HL-60 (cell line): ENCODE results near the gene CCDC57.

Experiments used
- DNase-seq, 2 experiments: peaks; one replicate each; pipeline ENCODE4 v3.0.0-alpha.2; 2010 to 2020; ENCODE audit warnings: low read depth in 1 of 2, low spot score in 1 of 2
- H3K27ac ChIP-seq: fragments of 250-450 bp; sonication (Bioruptor Pico); replicated peaks from 2 replicates; pipeline ENCODE4 v1.5.1; 2020; ENCODE audit warnings: mild to moderate bottlenecking, moderate library complexity
- H3K27me3 ChIP-seq: fragments of 250-450 bp; sonication (Bioruptor Pico); 2 replicates; pipeline ENCODE4 v1.5.1; 2021; ENCODE audit warnings: mild to moderate bottlenecking, moderate library complexity; ENCODE audit not compliant: insufficient read depth, poor library complexity, severe bottlenecking
- H3K4me3 ChIP-seq: replicated peaks from 2 replicates; pipeline ENCODE4 v1.5.1; 2011; ENCODE audit warnings: mild to moderate bottlenecking, control low read depth, low read length; ENCODE audit not compliant: insufficient read depth
- CTCF ChIP-seq: IDR thresholded peaks from one replicate; pipeline ENCODE4 v1.5.1; 2011; ENCODE audit warnings: low read length, control low read depth, inconsistent platforms; ENCODE audit not compliant: insufficient read depth
- GABPA ChIP-seq: IDR thresholded peaks from 2 replicates; pipeline ENCODE4 v1.6.1; 2012; ENCODE audit warnings: low read depth
- POLR2AphosphoS5 ChIP-seq: IDR thresholded peaks from 2 replicates; pipeline ENCODE4 v1.6.1; 2012; ENCODE audit warnings: low read depth
- SPI1 ChIP-seq: IDR thresholded peaks from 2 replicates; pipeline ENCODE4 v1.6.1; 2012; ENCODE audit warnings: low read depth, mild to moderate bottlenecking, borderline replicate concordance
- TF ChIP-seq, protein P1 (sequence below): IDR thresholded peaks from 2 replicates; pipeline ENCODE4 v1.6.1; 2012; ENCODE audit warnings: low read depth; ENCODE audit not compliant: insufficient replicate concordance

Gene CCDC57

GRCh38 chr17:82058230-82058854, 154.3 kb downstream of the CCDC57 start:
- no peaks in the 10 kb centered on the region for H3K27me3 ChIP-seq
- DNase-seq = no peak
- no peak overlapping the region for H3K27ac ChIP-seq
- H3K4me3 ChIP-seq = no peak overlapping the region
- no peak for TF ChIP-seq GABPA
- no peak for TF ChIP-seq CTCF
- TF ChIP-seq, protein P1, sequence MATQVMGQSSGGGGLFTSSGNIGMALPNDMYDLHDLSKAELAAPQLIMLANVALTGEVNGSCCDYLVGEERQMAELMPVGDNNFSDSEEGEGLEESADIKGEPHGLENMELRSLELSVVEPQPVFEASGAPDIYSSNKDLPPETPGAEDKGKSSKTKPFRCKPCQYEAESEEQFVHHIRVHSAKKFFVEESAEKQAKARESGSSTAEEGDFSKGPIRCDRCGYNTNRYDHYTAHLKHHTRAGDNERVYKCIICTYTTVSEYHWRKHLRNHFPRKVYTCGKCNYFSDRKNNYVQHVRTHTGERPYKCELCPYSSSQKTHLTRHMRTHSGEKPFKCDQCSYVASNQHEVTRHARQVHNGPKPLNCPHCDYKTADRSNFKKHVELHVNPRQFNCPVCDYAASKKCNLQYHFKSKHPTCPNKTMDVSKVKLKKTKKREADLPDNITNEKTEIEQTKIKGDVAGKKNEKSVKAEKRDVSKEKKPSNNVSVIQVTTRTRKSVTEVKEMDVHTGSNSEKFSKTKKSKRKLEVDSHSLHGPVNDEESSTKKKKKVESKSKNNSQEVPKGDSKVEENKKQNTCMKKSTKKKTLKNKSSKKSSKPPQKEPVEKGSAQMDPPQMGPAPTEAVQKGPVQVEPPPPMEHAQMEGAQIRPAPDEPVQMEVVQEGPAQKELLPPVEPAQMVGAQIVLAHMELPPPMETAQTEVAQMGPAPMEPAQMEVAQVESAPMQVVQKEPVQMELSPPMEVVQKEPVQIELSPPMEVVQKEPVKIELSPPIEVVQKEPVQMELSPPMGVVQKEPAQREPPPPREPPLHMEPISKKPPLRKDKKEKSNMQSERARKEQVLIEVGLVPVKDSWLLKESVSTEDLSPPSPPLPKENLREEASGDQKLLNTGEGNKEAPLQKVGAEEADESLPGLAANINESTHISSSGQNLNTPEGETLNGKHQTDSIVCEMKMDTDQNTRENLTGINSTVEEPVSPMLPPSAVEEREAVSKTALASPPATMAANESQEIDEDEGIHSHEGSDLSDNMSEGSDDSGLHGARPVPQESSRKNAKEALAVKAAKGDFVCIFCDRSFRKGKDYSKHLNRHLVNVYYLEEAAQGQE = no peak

GRCh38 chr17:82056729-82057621, 155.7 kb downstream of the CCDC57 start:
- TF ChIP-seq, protein P1 = no peak
- no peak for TF ChIP-seq GABPA
- TF ChIP-seq SPI1 = no peak
- TF ChIP-seq POLR2AphosphoS5 = peak; percentile 57
- no peak for TF ChIP-seq CTCF
- H3K27ac ChIP-seq = no peak overlapping the region
- DNase-seq = no peak

GRCh38 chr17:82055965-82056728, 156.5 kb downstream of the CCDC57 start:
- peak; percentile 6; the same call in 1 of the 2 replicates for TF ChIP-seq POLR2AphosphoS5
- no peak for TF ChIP-seq SPI1
- H3K27me3 ChIP-seq = no peaks in the 10 kb centered on the region
- no peak for DNase-seq
- no peak overlapping the region for H3K27ac ChIP-seq
- no peak overlapping the region for H3K4me3 ChIP-seq

More at GRCh38 chr17:82056729-82057621, 155.7 kb downstream of the CCDC57 start:
- H3K4me3 ChIP-seq = no peak overlapping the region
- H3K27me3 ChIP-seq = no peaks in the 10 kb centered on the region
